NCI-H1105 (cell line): ENCODE measurements around the gene TINAGL1.

ENCODE experiments used
- DNase-seq: peaks from one replicate; lab custom pipeline; 2025; lab: John Stamatoyannopoulos, UW

Gene TINAGL1

DNA sequence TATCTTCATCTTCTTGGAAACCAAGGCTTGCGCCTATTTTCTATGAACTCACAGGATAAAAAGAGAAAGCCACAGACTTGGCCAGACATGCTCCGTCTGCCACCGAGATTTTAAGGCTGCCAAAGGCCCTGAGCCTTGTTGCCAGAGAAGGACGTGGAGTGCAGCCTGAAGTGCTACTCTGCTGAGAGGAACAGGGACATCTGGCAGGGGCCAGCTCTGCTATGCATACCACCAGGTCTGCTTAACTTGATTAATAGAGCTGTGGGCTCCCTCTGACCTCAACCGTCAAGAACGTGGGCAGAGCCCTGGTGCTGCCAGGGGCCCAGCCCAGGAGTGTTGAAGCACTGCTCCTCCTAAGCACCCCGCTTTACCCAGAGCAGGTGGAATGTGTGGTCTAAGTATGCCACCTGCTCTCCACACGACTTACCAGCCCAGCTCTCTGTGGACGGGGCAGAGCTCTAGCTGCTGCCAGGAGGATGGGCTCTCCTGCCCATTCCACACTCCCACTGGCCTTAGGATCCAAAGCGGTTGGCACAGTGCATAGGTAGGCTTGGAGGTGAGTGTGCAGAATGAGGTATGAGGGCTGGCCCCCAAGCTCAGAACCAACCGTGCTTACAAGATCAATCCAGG, 51.7 kb downstream of the TINAGL1 start:
- no peak for DNase-seq

DNA sequence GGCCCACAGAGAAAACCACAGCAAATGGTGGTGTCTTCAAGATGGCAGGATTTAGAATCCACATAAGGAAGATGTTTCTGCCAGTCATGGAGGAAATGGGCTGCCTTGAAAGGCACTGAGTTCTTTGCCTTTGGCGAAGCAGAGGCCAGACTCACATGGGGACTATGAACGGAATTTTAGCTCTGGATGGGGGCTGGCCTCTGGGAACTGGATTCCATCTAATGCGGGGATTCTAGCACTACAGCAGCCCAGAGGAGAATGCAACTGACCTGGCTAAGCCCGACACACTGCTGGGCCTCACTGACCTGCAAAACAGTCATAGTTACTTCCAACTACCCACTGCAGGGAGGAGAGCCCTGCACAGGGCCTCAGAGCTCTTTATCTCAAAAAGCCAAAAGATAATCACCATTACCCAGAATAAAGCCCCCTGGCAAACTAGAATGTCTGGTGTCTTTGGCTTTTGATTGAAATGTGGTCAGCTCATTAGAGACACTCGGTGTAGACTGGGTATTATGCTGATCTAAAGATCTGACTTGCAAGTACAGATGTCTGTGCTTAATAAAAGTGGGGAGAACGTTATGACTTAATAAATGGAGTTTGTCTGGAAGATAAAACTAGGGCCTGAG, 52.7 kb downstream of the TINAGL1 start:
- DNase-seq: no peak

DNA sequence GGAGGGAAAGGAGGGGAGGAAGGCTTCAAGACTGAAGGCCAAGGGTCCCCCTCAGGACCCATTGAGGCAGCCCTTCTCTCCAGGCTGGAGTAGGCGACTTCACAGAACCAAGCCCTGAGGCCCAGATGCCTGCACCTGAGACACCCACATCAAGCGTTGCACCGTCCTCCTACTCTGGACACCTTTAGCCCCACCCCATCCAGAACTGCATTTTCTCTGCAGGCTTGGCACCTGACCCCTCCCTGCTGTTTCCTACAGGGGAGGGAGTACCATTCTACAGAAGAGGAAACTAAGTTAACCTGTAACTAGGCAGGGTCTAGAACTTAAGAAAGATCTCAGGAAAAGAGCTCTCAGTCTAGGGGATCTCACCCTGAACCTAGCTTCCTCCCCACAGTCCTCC, 56.3 kb downstream of the TINAGL1 start:
- no peak for DNase-seq

DNA sequence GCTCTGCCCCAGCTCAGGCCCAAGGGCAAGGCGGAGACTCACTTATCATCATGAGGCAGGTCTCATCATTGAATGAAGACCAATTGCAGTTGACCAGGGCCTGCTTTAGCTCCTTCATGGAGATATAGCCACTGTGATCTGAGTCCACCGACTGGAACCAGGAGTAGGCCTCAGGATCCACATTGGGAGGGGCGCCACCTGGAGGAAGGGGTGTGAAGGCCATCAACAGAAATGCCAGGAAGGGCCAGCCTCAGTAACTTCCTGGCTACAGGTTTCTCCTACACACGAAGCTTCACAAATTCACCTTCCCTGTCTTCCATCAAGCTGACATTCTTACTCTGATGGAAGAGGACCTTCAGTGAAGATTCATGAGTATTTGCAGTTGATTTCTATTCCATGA, 56.8 kb downstream of the TINAGL1 start:
- no peak for DNase-seq
